T follicular helper cell (primary cell): ENCODE measurements around the gene POU6F2.
"Not testable (repeated sequence)": the region's sequence is repeated elsewhere in the genome, so short reads cannot be mapped to it uniquely, and the experiment has no call there.

Experiments
- DNase-seq: peaks from one replicate; pipeline ENCODE4 v3.0.0-alpha.2; 2020; ENCODE audit warnings: low read depth
- total RNA-seq, 2 experiments: gene quantifications; one replicate each; lab custom pipeline; 2026; lab: John Stamatoyannopoulos, UW

The POU6F2 gene, protein sequence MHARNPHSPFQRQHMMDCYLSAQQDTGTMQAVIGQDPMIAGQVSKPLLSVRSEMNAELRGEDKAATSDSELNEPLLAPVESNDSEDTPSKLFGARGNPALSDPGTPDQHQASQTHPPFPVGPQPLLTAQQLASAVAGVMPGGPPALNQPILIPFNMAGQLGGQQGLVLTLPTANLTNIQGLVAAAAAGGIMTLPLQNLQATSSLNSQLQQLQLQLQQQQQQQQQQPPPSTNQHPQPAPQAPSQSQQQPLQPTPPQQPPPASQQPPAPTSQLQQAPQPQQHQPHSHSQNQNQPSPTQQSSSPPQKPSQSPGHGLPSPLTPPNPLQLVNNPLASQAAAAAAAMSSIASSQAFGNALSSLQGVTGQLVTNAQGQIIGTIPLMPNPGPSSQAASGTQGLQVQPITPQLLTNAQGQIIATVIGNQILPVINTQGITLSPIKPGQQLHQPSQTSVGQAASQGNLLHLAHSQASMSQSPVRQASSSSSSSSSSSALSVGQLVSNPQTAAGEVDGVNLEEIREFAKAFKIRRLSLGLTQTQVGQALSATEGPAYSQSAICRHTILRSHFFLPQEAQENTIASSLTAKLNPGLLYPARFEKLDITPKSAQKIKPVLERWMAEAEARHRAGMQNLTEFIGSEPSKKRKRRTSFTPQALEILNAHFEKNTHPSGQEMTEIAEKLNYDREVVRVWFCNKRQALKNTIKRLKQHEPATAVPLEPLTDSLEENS
- 0 reads per million in 2 experiments for total RNA-seq

DNA sequence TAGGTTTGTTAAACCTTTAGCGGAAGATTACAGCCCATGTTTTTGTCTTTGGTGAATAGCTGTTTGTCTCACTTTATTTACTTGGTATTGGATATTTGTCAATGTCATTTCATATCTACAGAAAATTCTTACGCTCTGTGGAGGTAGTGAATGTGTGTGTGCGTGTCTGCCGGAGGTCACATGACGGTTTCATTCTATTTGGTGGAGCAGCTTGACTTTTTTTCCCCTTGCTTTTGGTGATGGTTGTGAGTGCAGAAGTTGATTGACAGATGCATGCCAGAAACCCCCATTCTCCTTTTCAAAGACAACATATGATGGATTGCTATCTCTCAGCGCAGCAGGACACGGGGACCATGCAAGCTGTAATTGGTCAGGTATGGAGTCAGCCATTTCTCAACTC is at the start of gene POU6F2:
Gene POU6F2 (plus strand): TSS at position 225 of the 400 bp plus-strand sequence. CDS start 45 bp downstream, at position 270.
- no peak for DNase-seq

DNA sequence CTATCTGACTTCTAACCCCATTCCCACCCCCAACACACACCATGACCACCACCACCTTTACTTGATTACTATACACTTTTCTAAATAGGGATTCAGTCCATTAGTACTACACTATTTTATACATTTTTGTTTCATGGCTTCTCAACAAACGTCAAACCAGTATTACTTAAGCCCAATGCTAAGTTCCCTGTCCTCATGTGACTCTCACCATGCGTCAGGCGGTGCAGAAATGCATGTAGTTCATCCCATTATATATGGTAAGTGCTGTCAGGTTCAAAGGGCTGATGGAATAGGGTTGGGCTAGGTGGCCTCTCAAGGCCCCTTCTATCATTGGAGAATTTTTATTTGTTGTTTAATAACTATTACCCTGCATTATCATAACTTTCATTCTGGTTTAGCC is 49.2 kb upstream of the POU6F2 start:
- no peak for DNase-seq

DNA sequence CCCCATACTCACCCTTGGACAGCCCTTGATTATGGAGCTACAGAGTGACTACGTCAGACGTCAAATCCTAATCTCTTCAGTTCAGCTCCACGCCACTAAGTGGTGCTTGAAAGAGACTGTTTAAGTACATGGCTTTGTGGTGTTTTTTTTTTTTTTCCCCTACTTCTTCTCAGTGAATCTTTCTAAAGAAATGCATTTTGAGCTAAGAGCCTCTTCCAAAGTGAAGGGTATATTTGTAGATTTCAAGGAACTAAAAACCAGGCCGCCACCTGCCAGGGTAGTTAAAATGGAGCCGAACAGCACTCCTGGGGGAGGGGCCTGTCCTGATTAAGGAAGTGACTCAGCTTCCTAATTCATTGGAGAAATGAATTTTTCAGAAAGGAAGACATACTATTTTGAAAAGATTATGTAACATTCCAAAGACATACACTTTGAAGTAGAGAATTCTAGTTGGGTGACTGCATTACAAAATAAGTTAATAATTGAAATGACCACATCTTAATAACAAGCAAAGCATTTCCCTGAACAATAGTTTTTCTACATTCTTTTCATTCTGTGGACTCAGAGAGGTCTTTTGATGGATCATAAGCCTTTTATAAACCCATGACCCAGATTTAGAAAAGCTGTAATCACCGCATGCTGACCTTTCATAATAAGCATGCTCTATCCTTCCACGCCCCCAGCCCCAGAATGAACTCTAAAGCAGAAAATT is 48.1 kb upstream of the POU6F2 start:
- no peak for DNase-seq

DNA sequence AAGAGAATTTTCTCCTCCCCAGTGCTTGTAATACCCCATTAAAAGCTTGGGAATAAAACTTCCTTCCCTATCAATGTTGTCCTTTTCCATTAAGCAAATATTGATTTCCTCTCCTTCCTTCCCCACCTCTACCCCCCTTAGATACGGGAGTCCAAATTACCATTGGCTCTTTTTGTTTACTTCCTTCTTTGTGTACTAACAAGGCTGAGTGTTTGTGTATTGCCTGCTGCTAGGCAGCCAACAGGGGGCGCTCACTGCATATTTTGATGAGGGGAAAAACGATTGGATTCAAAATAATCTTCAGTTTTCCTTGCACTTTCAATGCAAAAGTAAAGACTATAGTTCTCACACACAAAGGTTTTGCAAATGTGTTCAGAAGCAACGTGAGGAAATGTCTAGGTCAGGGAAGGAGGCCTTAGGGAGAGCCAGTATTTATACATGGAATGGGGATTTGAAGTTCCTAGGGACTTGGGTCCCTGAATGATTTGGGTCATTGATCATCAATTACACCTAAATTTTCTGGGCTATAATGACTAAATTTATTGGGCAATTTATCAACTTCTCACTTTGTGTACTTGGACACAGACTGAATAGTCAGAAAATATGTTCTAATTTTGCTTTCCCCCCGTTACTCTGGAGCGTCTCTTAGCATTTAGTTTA is 45.1 kb upstream of the POU6F2 start:
- DNase-seq: peak; percentile 7

DNA sequence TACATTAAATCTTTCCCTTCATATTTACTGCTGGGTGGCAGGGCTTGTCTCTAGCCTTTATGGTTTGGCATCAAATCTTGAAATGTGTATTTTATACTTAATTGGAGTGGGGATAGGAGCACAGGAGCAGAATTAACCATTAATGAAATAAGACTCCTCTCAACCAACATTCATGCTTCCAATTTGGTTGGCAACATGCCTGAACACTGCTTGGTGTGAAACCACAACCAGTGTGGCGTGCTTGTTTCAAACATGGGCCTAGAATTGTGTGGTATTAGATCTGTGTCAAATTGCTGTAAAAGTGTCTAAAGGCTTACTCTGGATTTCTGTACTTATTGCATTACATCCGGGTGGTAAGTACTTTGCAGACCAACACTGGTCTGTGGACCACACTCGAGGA is 43.7 kb upstream of the POU6F2 start:
- no peak for DNase-seq

DNA sequence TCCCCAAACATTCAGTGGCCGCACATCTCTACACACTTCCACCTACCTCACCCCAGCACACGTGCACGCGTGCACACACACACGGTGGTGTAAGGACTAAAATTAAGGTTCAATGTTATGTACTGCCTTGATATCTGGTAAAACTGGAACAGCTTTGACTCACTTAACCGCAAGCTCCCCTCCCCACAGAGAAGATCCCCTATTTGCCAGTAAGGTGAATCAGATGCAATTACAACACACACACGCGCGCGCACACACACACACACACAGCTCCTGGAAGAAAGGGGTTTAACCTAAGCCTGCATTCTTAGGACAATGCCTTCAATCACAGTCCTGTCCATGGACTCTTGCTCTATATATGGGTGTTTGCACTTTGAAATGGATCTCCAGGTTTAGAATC is 43.2 kb upstream of the POU6F2 start:
- DNase-seq: no peak

DNA sequence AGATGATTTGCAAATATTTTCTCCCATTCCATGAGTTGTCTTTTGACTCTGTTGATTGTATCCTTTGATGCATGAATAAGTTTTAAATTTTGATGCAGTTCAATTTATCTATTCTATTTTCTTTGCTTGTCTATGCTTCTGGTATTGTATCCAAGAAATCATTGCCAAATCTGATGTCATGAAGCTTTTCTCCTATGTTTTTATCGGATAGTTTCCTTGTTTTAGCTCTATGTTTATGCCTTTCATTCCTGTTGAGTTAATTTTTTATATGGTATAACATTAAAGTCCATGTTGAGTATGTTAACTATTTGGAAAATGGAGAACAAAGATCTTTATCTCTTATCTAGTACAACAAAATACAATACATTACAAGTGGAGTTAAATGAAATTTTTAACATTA is 41.1 kb upstream of the POU6F2 start:
- no peak for DNase-seq

DNA sequence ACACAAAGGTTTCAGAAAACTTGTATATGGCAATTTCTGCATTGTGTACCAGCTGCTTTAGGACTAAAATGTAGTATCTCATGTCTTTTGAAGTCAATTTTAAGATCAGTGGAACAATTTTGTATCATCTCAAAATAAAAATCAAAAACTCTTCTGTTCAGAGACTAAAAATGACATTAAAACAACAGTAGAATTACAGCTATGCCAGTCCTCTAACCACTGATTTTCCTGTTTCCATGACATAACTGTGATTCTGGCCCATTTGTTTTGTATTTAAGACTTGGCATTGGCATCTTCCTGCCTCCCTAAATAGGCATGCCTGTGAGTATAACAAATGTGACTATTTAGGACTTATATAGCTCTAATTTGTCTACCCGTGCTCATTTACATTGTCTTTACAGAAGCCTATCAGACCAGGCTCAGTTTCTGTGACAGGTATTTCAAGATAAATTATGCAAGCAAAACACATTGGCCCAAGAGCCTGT is 39.7 kb upstream of the POU6F2 start:
- DNase-seq: no peak

DNA sequence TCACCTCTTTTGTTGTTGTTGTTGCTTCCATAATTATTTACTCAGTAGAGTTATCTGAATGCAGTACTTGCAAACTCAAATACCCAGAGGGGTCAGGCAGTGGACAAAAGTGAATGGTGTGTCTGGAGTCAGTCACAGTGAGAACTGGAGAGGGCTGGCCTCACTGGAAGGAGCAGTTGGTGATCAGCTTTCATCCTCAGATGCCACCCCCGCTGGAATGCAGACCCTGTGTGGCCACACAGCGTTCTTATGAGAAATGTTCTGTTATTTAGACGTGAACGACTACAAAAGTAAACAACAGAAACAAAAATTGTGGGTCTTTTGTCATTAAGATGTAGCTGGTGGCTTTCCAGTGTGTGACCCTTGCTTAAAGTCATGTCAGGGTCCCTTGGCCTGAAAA is 39.1 kb upstream of the POU6F2 start:
- DNase-seq: no peak

DNA sequence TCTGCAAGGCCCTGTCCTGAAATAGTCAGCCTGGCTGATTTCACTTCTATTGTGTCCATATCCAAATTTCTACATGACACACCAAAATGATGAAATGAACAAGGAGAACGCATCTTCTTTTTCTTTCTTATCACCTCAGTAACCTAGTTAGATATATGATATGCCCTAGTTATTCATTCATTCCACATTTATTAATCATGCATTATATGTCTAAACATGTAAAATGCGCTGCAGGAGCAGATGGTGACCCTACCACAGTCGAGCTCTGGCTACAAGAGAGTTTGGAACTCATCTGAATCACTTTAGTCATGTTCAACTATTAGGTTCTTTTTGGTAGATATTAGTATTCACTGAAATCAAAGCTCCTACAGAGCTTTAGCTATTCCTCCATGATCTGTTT is 36.9 kb upstream of the POU6F2 start:
- DNase-seq: no peak

DNA sequence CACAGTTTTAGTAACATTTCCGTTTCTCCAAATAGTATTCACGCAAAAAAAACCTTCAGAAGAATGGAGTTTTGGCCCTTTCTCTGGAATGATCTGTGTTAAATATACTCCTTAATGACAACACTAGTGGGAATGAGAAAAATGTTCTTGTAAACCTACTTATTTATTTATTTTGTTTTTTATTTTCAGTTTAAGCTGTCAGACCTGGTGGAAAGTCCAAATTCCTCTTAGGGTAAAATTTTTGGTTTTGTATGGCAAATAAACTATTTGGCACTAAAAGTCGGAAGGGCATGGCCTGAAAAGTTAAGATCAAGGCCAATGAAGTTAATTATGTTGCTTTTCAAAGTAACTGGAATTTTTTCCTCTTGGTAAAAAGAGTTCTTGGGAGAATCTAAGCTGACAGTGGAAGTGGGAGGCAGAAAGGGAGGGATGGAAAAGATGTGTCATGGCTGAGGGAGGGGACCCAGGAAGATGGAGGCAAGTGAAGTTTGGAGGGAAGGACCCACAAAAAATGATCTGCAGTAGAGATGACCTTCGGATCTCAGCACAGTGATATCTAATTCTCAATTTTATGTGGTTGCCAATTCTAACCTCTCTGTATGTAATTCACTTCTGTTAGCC is 35.2 kb upstream of the POU6F2 start:
- no peak for DNase-seq

DNA sequence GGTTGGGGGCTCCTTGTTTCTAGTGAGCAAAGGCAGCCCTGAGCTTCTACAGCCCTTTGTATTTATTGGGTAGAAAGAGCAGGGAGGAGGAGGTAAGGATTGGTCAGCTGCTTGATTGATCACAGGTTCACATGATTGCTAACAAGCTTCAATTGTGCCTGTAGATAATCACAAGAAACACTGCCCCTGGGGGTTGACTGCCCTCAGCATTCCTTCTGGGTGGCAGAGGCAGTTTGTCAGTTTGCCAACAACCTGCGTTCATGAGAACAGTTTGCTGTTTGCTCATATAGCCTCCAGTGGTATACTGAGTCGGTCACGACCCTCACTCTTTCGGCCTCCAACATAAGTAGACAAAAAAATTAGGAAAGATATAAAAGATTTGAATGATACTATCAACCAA is 30.2 kb upstream of the POU6F2 start:
- DNase-seq: not testable (repeated sequence)

DNA sequence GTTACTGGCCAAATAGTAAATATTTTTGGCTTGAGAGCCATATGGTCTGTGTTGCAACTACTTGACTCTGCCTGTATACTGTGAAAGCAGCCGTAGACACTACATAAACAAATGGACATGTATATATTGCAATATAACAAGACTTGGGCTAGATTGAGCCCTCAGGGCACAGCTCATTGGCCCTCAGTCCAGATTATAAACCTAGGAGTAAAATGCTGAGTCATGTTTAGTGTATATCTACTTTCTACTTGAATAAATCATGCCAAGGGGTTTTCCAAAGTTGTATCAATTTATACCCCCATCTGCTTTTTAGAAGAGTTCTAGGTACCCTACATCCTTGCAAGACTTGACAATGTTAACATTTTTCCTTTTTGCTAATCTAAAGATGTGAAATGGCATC is 27.4 kb upstream of the POU6F2 start:
- DNase-seq: no peak

DNA sequence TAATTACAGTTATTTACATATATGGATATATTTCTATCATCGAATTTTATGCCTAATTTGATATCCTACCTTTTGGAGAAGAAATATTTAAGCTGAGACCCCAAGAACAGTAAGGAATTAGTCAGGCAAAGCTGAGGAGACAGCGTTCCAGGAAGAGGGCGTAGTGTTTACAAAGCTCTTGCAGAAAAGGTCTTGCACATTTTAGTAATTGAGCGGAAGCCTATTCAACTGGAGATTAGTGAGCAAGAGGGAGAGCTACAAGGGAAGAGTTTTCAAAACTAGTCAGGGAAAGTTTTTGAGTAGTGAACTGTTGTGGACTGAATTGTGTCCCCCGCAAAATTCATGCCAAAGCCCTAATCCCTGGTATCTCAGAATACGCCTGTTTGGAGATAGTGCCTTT is 26.5 kb upstream of the POU6F2 start:
- DNase-seq: no peak

DNA sequence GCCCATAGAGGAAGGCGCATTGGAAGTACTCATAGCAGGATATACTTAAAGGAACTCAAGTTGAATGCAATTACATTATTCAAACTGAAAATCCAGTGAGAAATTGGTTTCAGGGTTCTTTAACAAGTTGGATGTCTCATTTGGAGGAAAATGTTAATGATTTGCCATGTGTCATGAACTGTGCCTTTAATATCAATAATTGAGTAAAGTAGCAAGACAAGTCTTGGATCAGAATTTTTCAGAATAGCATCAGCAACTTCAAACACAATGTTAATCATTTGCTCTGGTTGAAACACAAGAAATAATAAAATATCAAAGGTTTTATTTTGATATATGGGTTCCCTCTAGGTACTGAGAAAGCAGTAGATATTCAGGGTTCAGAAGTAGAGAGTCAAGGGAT is 24.5 kb upstream of the POU6F2 start:
- DNase-seq: no peak

DNA sequence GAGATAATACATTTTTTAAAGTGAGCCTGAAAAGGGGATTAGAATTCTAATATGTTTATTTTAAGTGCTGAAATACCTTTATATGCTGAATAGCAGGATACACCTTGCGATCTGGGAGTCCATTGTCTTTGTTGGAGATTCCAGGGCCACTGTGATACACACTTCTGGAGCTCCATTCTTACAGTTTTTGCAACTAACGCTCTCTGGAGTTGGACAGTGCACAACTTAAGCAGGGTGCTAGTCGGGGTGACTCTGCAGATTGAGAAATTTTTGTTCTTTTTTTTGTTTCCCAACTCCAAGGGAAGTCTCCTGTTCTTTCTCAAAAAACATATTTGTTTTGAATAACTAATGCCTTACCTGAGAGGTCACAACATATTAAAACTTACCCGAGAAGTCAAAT is 23.7 kb upstream of the POU6F2 start:
- DNase-seq: no peak

DNA sequence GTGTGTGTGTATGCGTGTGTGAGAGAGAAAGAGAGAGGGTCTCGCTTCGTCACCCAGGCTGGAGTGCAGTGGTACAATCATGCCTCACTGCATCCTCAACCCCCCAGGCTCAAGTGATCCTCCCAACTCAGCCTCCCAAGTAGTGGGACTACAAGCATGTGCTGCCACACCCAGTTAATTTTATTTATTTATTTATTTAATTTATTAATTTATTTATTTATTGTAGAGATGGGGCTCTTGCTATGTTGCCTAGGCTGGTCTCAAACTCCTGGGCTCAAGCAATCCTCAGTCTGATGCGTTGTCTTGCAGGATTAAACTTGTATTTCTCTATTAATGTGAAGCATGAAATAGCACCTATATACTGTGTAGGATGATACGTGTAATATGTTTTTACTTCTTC is 21.8 kb upstream of the POU6F2 start:
- DNase-seq: no peak

DNA sequence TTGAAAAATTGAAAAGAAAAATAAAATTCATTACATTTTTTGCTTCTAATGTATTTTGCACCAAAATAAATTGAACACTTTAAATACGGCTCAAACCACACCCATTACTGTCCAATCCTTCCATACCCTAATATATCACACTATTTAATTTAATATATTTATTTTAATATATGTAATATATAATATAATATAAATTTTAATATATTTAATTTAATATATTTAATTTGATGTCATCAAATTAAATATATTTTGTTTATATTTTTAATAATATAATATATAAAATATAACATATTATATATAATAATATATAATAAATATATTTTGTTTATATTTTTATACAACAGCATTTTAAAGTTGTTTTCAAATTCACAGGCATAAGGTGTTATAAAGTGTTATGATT is 15.7 kb upstream of the POU6F2 start:
- no peak for DNase-seq

DNA sequence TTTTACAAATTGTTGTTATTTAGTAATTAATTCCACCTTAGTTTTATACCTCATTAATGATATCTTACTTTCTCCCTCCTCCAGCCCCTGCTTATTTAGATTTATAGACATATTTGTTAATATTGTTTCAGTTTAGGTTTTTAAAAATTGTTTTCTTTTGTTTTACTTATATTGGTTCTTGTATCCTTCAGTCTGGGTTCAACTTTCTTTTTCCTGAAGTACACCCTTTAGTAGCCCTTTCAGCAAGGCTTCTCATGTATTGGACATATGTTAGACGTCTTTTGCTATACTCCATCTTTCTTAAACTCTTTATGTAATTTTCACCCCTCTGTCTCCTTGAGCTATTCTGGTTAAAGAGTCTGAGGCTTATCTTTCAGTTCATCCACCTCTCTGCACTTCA is 12.8 kb upstream of the POU6F2 start:
- DNase-seq: no peak

DNA sequence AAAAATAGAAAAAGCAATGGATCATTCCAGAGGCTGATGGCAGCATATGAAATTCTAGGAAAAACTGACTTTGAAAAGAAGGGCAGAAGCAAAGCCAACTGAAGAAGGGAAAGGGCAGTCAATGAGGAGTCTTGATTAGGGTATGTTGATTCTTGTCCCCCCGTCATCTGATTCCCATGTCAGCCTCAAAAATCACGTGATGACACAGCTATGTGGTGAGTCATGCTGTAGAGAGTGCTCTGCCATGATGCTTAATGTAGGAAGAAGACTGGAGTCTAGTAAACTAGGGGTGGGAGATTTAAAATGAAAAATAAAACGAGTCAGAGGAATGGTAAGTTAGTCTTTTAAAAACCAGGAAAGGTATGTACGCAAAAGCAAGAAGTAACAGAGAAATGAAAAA is 3.9 kb upstream of the POU6F2 start:
- no peak for DNase-seq

DNA sequence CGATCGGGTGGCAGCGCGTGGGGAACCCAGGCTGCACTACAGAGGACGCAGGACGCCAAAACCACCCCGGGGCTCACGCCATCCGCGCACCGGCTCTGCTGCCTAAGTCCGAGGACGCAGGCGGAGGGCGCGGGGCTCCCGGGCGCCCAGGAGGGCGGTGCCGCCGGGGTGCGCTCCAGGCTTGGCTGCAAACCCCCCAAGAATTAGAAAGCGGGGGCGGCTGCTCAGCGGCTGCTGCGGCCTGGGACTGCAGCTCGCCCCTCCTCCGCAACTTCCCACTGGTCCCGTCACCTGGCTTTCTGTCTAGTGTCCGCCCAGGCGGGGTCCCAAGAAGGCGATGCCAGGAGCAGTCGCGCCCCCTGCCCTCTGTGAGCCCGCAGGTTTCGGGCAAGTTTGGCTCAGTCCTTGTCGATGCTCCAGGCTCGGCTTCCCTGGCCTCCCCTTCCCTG is 1.7 kb upstream of the POU6F2 start:
- DNase-seq: no peak

DNA sequence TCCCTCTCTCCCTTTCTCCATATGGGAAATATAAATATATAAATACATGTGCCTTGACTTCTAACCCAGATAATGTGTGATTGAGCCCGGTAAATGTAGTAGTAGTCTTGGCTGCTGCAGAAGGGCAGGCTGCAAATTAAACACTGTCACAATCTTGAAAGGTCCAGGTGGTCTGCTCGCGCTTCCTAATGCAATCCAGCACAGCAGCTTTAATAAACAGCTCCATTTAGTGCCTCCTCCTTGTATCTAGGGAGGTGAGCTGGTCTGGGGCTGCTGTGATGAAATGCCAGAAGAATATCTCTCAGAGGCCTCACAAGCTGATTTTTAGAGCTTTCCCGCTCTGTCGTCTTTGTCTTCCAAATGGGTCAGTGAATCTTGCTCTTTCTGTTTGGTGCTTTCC is 782 bp downstream of the POU6F2 start:
- no peak for DNase-seq
